K562 (cell line): ENCODE data around the gene MAP1LC3B. TPM values are rescaled to one million over a fixed set of nuclear protein-coding genes. Genes with fewer than 3 reads are reported as not detected.

Source experiments
- polyA plus RNA-seq, 8 experiments: library from polyadenylated mRNA; depleted of rRNA in 4 of 8; stranded (reverse) in 5 of 8; unstranded in 3 of 8; fragments of >200 nt; fragmentation: Nextera tagmentation in 2 of 8; fragmentation: Illumina TruSeq in 1 of 8; extraction: Ambion mirVana in 2 of 8; extraction: Trizol in 1 of 8; gene quantifications; 2 replicates each; pipeline versions ENCODE4 v1.2.1 to v1.2.3, GENCODE V29; 2011 to 2014; ENCODE audit warnings: inconsistent platforms in 1 of 8, missing spikeins in 1 of 8
- total RNA-seq, 7 experiments: library from RNA; depleted of rRNA in 6 of 7; stranded (reverse); fragments of >200 nt in 6 of 7; fragmentation: Illumina TruSeq in 2 of 7; extraction: Trizol in 2 of 7; gene quantifications; 2 replicates each; pipeline versions ENCODE4 v1.2.1 to v1.2.3, GENCODE V29; 2011 to 2021; ENCODE audit warnings: low replicate concordance in 1 of 7

Gene MAP1LC3B
- total and polyA plus RNA-seq, 9 of the 15 experiments (the other 6 are each of a cell fraction or from before 2014, with no cell fraction given), result 16.0 to 81.5 (median 36.7) TPM

Other genes with a start within 250 kb of the MAP1LC3B start
- 9.3 and 13.9 TPM in 2 replicates for gene C16orf95, start 74.9 kb upstream of the MAP1LC3B start, total RNA-seq (2014; rRNA removed)
- 7.4 and 9.4 TPM in 2 replicates for gene C16orf95, start 74.9 kb upstream of the MAP1LC3B start, total RNA-seq (2014; rRNA removed; fragmentation: Illumina TruSeq; extraction: Trizol)
- 9.6 and 10.1 TPM in 2 replicates for gene C16orf95, start 74.9 kb upstream of the MAP1LC3B start, total RNA-seq (2015; rRNA removed; fragmentation: Illumina TruSeq; extraction: Trizol)
- gene C16orf95, start 74.9 kb upstream of the MAP1LC3B start, total RNA-seq (2021), result 20.5 and 22.6 TPM in 2 replicates
- 6.5 and 11.0 TPM in 2 replicates for gene C16orf95, start 74.9 kb upstream of the MAP1LC3B start, polyA plus RNA-seq (2011; rRNA removed)
- gene C16orf95, start 74.9 kb upstream of the MAP1LC3B start, polyA plus RNA-seq (2014; fragmentation: Illumina TruSeq; extraction: Trizol), result 5.9 and 7.2 TPM in 2 replicates
- gene C16orf95, start 74.9 kb upstream of the MAP1LC3B start, polyA plus RNA-seq (2014; fragmentation: Nextera tagmentation; extraction: Ambion mirVana), result 10 to 100 TPM; 13.7 to 15.3 TPM
- gene C16orf95, start 74.9 kb upstream of the MAP1LC3B start, polyA plus RNA-seq (2014; rRNA removed), result 8.5 TPM in 2 replicates
- gene FBXO31, start 8.6 kb upstream of the MAP1LC3B start, total RNA-seq (2014; rRNA removed), result 18.9 and 20.7 TPM in 2 replicates
- 6.7 and 8.1 TPM in 2 replicates for gene FBXO31, start 8.6 kb upstream of the MAP1LC3B start, total RNA-seq (2014; rRNA removed; fragmentation: Illumina TruSeq; extraction: Trizol)
- 10.1 and 10.4 TPM in 2 replicates for gene FBXO31, start 8.6 kb upstream of the MAP1LC3B start, total RNA-seq (2015; rRNA removed; fragmentation: Illumina TruSeq; extraction: Trizol)
- gene FBXO31, start 8.6 kb upstream of the MAP1LC3B start, total RNA-seq (2021), result 28.6 and 33.3 TPM in 2 replicates
- 11.9 and 13.4 TPM in 2 replicates for gene FBXO31, start 8.6 kb upstream of the MAP1LC3B start, polyA plus RNA-seq (2011; rRNA removed)
- gene FBXO31, start 8.6 kb upstream of the MAP1LC3B start, polyA plus RNA-seq (2014; fragmentation: Illumina TruSeq; extraction: Trizol), result 10.9 and 19.1 TPM in 2 replicates
- under 1 TPM; 0.18 to 0.70 TPM for gene FBXO31, start 8.6 kb upstream of the MAP1LC3B start, polyA plus RNA-seq (2014; fragmentation: Nextera tagmentation; extraction: Ambion mirVana)
- gene FBXO31, start 8.6 kb upstream of the MAP1LC3B start, polyA plus RNA-seq (2014; rRNA removed), result 14.0 and 16.0 TPM in 2 replicates
- gene ZCCHC14, start 100.7 kb downstream of the MAP1LC3B start, total RNA-seq (2014; rRNA removed), result 3.0 and 3.6 TPM in 2 replicates
- 2.1 and 2.3 TPM in 2 replicates for gene ZCCHC14, start 100.7 kb downstream of the MAP1LC3B start, total RNA-seq (2014; rRNA removed; fragmentation: Illumina TruSeq; extraction: Trizol)
- gene ZCCHC14, start 100.7 kb downstream of the MAP1LC3B start, total RNA-seq (2015; rRNA removed; fragmentation: Illumina TruSeq; extraction: Trizol), result 2.9 and 3.3 TPM in 2 replicates
- 12.4 and 12.8 TPM in 2 replicates for gene ZCCHC14, start 100.7 kb downstream of the MAP1LC3B start, total RNA-seq (2021)
- gene ZCCHC14, start 100.7 kb downstream of the MAP1LC3B start, polyA plus RNA-seq (2011; rRNA removed), result 1.8 and 2.4 TPM in 2 replicates
- gene ZCCHC14, start 100.7 kb downstream of the MAP1LC3B start, polyA plus RNA-seq (2014; fragmentation: Illumina TruSeq; extraction: Trizol), result 5.9 and 6.0 TPM in 2 replicates
- 1 to 10 TPM; 1.5 TPM for gene ZCCHC14, start 100.7 kb downstream of the MAP1LC3B start, polyA plus RNA-seq (2014; fragmentation: Nextera tagmentation; extraction: Ambion mirVana)
- gene ZCCHC14, start 100.7 kb downstream of the MAP1LC3B start, polyA plus RNA-seq (2014; rRNA removed), result 5.1 and 5.5 TPM in 2 replicates
- gene JPH3, start 210.2 kb downstream of the MAP1LC3B start, total RNA-seq (2014; rRNA removed), result not detected in 2 replicates
- gene JPH3, start 210.2 kb downstream of the MAP1LC3B start, total RNA-seq (2014; rRNA removed; fragmentation: Illumina TruSeq; extraction: Trizol), result not detected in 2 replicates
- gene JPH3, start 210.2 kb downstream of the MAP1LC3B start, total RNA-seq (2015; rRNA removed; fragmentation: Illumina TruSeq; extraction: Trizol), result not detected in 2 replicates
- gene JPH3, start 210.2 kb downstream of the MAP1LC3B start, total RNA-seq (2021), result 0.07 TPM in 1 of 2 replicates, not detected in the other
- 0.04 TPM in 1 of 2 replicates, not detected in the other for gene JPH3, start 210.2 kb downstream of the MAP1LC3B start, polyA plus RNA-seq (2011; rRNA removed)
- not detected in 2 replicates for gene JPH3, start 210.2 kb downstream of the MAP1LC3B start, polyA plus RNA-seq (2014; fragmentation: Illumina TruSeq; extraction: Trizol)
- gene JPH3, start 210.2 kb downstream of the MAP1LC3B start, polyA plus RNA-seq (2014; fragmentation: Nextera tagmentation; extraction: Ambion mirVana), result not detected
- gene JPH3, start 210.2 kb downstream of the MAP1LC3B start, polyA plus RNA-seq (2014; rRNA removed), result 0.01 TPM in 1 of 2 replicates, not detected in the other